GM12878 (cell line): Measurements from ENCODE around the gene ENOX1. TPM values are rescaled to one million over a fixed set of nuclear protein-coding genes. Genes with fewer than 3 reads are reported as not detected.

ENCODE experiments used
- E2F8 ChIP-seq: fragments of 450-650 bp; IDR thresholded peaks from 2 replicates; pipeline ENCODE4 v1.6.1; 2018; ENCODE audit warnings: mild to moderate bottlenecking, low read depth, moderate library complexity; ENCODE audit not compliant: partially characterized antibody
- REST ChIP-seq: IDR thresholded peaks from 2 replicates; pipeline ENCODE4 v1.6.1; 2012; ENCODE audit warnings: mild to moderate bottlenecking, low read depth, low read length
- SKIL ChIP-seq: fragments of 450-650 bp; IDR thresholded peaks from 2 replicates; pipeline ENCODE4 v1.6.1; 2017; ENCODE audit warnings: mild to moderate bottlenecking, low read depth, inconsistent platforms; ENCODE audit not compliant: poor library complexity, severe bottlenecking
- polyA plus RNA-seq, 11 experiments: library from polyadenylated mRNA; depleted of rRNA in 4 of 11; unstranded in 6 of 11; stranded (reverse) in 5 of 11; fragments of >200 nt; fragmentation: Nextera tagmentation in 4 of 11; fragmentation: Illumina TruSeq in 1 of 11; extraction: Ambion mirVana in 4 of 11; extraction: Trizol in 1 of 11; gene quantifications; 1 replicate in 1 of 11; 2 replicates in 10 of 11; pipeline versions ENCODE4 v1.2.1 to v1.2.3, GENCODE V29; 2011 to 2016; ENCODE audit warnings: inconsistent platforms in 2 of 11, missing spikeins in 2 of 11, low read depth in 1 of 11
- total RNA-seq, 4 experiments: library from RNA; depleted of rRNA in 3 of 4; stranded (reverse); fragments of >200 nt in 3 of 4; fragmentation: Illumina TruSeq in 1 of 4; extraction: Trizol in 1 of 4; gene quantifications; 2 replicates each; pipeline versions ENCODE4 v1.2.1 to v1.2.3, GENCODE V29; 2013 to 2021

Gene ENOX1
- total and polyA plus RNA-seq, 10 of the 15 experiments (the other 5 are each of a cell fraction or from before 2014, with no cell fraction given): 0.11 to 0.26 (median 0.15) TPM

GRCh38 chr13:43573361-43573740, 213.4 kb downstream of the ENOX1 start (continued):
- TF ChIP-seq E2F8 (no peak), REST (no peak), SKIL (no peak)
